Trophoblast cell (in vitro differentiated cells and primary cell): ENCODE data around the gene TGFBR1.

ENCODE experiments used
- DNase-seq, 2 donors: peaks; one replicate each; pipeline ENCODE4 v3.0.0-alpha.2; 2016
- H2AFZ ChIP-seq: 2 replicates; pipeline ENCODE4 v1.6.1; 2013; ENCODE audit warnings: low read length, moderate library complexity, mild to moderate bottlenecking; ENCODE audit not compliant: insufficient read depth, poor library complexity
- H2AK5ac ChIP-seq: 2 replicates; pipeline ENCODE4 v1.6.1; 2013; ENCODE audit warnings: mild to moderate bottlenecking, low read length
- H2BK120ac ChIP-seq: 2 replicates; pipeline ENCODE4 v1.6.1; 2013; ENCODE audit warnings: low read length, mild to moderate bottlenecking, moderate library complexity; ENCODE audit not compliant: insufficient read depth, poor library complexity
- H2BK12ac ChIP-seq: 2 replicates; pipeline ENCODE4 v1.6.1; 2013; ENCODE audit warnings: mild to moderate bottlenecking, low read length, moderate library complexity
- H2BK5ac ChIP-seq: 2 replicates; pipeline ENCODE4 v1.6.1; 2013; ENCODE audit warnings: low read length, low read depth, moderate library complexity, mild to moderate bottlenecking; ENCODE audit not compliant: poor library complexity
- H3K14ac ChIP-seq: 2 replicates; pipeline ENCODE4 v1.6.1; 2013; ENCODE audit warnings: mild to moderate bottlenecking, low read length
- H3K18ac ChIP-seq: 2 replicates; pipeline ENCODE4 v1.6.1; 2013; ENCODE audit warnings: mild to moderate bottlenecking, low read length
- H3K23ac ChIP-seq: 2 replicates; pipeline ENCODE4 v1.6.1; 2013; ENCODE audit warnings: low read length
- H3K27ac ChIP-seq: 2 replicates; pipeline ENCODE4 v1.5.1; 2013; ENCODE audit warnings: low read depth, mild to moderate bottlenecking, inconsistent platforms, low read length, moderate library complexity
- H3K27me3 ChIP-seq: 2 replicates; pipeline ENCODE4 v1.6.1; 2013; ENCODE audit warnings: inconsistent platforms, mild to moderate bottlenecking, low read length, moderate library complexity; ENCODE audit not compliant: insufficient read depth
- H3K36me3 ChIP-seq, 2 experiments: 1 replicate in 1 of 2; 2 replicates in 1 of 2; pipeline ENCODE4 v1.6.1; 2013; ENCODE audit warnings: low read length in 2 of 2, mild to moderate bottlenecking in 2 of 2, moderate library complexity in 1 of 2; ENCODE audit not compliant: insufficient read depth in 2 of 2, control insufficient read depth in 1 of 2
- H3K4ac ChIP-seq: 2 replicates; pipeline ENCODE4 v1.6.1; 2013; ENCODE audit warnings: low read depth, mild to moderate bottlenecking, low read length, moderate library complexity
- H3K4me1 ChIP-seq, 2 experiments: 1 replicate in 1 of 2; 2 replicates in 1 of 2; pipeline ENCODE4 v1.6.1; 2013; ENCODE audit warnings: low read length in 2 of 2, mild to moderate bottlenecking in 2 of 2, moderate library complexity in 1 of 2; ENCODE audit not compliant: insufficient read depth in 2 of 2, control insufficient read depth in 1 of 2
- H3K4me2 ChIP-seq: 2 replicates; pipeline ENCODE4 v1.6.1; 2013; ENCODE audit warnings: inconsistent platforms, mild to moderate bottlenecking, low read length, moderate library complexity
- H3K4me3 ChIP-seq: 2 replicates; pipeline ENCODE4 v1.5.1; 2013; ENCODE audit warnings: mild to moderate bottlenecking, low read depth, low read length, inconsistent platforms
- H3K79me1 ChIP-seq: one replicate; pipeline ENCODE4 v1.6.1; 2013; ENCODE audit warnings: low read length
- H3K79me2 ChIP-seq: 2 replicates; pipeline ENCODE4 v1.6.1; 2013; ENCODE audit warnings: low read length, mild to moderate bottlenecking; ENCODE audit not compliant: control insufficient read depth, insufficient read depth, poor library complexity
- H3K9ac ChIP-seq: 2 replicates; pipeline ENCODE4 v1.6.1; 2013; ENCODE audit warnings: mild to moderate bottlenecking, low read length
- H3K9me3 ChIP-seq: 2 replicates; pipeline ENCODE4 v1.6.1; 2013; ENCODE audit warnings: low read depth, mild to moderate bottlenecking, control low read depth, inconsistent platforms, low read length; ENCODE audit not compliant: insufficient read depth
- H4K12ac ChIP-seq: 2 replicates; pipeline ENCODE4 v1.6.1; 2013; ENCODE audit warnings: low read depth, mild to moderate bottlenecking, low read length, moderate library complexity
- H4K8ac ChIP-seq: 2 replicates; pipeline ENCODE4 v1.6.1; 2013; ENCODE audit warnings: low read depth, mild to moderate bottlenecking, low read length, moderate library complexity
- H4K91ac ChIP-seq: one replicate; pipeline ENCODE4 v1.6.1; 2013; ENCODE audit warnings: low read depth, mild to moderate bottlenecking, low read length, moderate library complexity
- WGBS: extraction: QIAGEN DNeasy Blood & Tissue Kit; methylation state at CpG from one replicate; pipeline ENCODE4 v1.1.7; 2013; ENCODE audit warnings: missing lambda C conversion rate; ENCODE audit not compliant: insufficient read length, insufficient coverage; ENCODE audit errors: extremely low coverage; 5-methylcytosine and 5-hydroxymethylcytosine counted together

The TGFBR1 gene

DNA sequence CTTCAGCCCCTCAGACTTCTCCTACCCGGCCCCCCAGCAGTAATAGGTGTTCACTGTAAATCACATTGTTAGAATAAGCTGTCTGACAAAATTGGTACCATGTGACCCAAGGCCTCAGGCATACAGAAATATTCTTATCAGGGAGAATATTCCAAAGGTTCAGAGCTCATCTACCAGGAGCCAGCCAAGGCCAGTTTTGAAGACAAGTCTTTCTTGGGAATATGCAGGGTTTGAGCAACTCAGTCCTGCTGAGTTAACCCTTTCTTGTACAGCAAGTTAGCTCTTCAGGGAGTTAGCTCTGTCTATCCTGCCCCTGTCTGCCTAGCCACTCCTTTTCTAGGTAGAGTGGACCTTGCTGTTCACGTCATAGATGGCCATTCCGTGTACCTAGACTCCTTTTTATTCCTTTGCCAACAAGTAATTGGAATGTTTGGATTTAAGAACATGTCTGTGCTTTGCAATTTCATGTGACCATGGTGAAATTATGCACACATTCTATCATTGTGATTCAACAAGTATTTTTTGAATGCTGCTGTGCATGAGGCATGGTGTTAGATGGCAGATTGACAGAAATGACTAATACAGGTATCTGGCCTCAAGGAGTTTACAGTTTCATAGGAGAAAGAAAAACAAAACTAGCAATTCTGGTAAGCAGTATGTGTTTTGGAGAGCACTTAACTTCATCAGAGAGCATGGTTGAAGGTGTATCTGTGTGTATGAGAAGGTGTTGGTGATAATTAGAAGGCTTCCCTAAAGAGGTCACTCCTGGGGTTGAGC is 22.6 kb downstream of the TGFBR1 start:
- Histone ChIP-seq H3K14ac (no peak overlapping the region), H3K23ac (no peak overlapping the region), H4K91ac (no peak overlapping the region), H3K79me2 (no peaks in the 10 kb centered on the region), H3K4me3 (no peak overlapping the region), H2BK12ac (no peak overlapping the region), H3K4me2 (no peak overlapping the region), H3K27me3 (no peaks in the 10 kb centered on the region), H2BK120ac (no peak overlapping the region), H3K27ac (no peak overlapping the region), H2AFZ (no peak overlapping the region), H3K9ac (no peak overlapping the region), H4K8ac (no peak overlapping the region), H2AK5ac (no peak overlapping the region), H3K18ac (no peak overlapping the region), H4K12ac (no peak overlapping the region), H3K9me3 (no peaks in the 10 kb centered on the region), H2BK5ac (no peak overlapping the region), H3K36me3 (peaks cover 5 to 8% of the 10 kb centered on the region in 2 experiments), H3K79me1 (no peaks in the 10 kb centered on the region), H3K4me1 (peaks cover 0 to 2% of the 10 kb centered on the region in 2 experiments), H3K4ac (no peak overlapping the region)
- no CpG with 5 or more reads among the region's 3 CpGs for WGBS
- peak; percentile 65 to 95 for DNase-seq

DNA sequence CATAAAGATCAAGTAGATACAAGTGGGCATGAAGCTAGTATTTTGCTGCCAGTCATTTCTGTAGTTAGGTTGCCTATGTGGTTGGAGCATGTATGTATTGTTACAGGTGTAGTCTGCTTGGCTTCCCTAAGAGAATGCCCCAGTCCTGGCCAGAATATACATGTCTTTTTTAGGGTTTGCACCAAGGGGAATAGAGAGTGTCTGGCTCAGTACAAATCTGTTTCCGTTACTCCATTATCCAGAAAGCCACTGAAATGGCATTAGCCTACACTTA is 23.2 kb downstream of the TGFBR1 start:
- no CpG with 5 or more reads among the region's 1 CpG for WGBS

DNA sequence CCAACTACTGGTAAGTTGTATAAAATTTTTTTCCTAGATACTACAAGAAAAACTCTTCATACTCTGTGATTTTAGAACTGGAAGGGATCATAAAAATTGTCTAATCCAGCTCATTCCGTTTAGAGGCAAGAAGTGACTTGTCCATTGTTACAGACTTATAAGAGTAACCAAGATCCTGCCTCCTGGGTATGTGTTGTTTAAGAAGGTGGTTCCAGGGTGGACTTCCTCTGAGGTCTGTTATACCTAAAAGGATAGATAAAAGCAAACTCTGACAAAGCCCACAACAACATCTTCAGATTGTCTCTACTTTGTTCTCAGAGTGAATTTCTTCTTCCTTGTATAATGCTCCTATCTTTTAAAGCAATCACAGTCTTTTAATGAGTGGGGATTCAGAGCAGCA is 24.2 kb downstream of the TGFBR1 start:
- Histone ChIP-seq H3K14ac (no peak overlapping the region), H2BK12ac (no peak overlapping the region), H3K23ac (no peak overlapping the region), H2BK5ac (no peak overlapping the region), H3K4me1 (peaks cover 0 to 2% of the 10 kb centered on the region in 2 experiments), H3K79me2 (no peaks in the 10 kb centered on the region), H2BK120ac (no peak overlapping the region), H4K8ac (no peak overlapping the region), H3K36me3 (peaks cover 5 to 8% of the 10 kb centered on the region in 2 experiments), H3K9ac (no peak overlapping the region), H3K27me3 (no peaks in the 10 kb centered on the region), H4K12ac (no peak overlapping the region), H3K4me3 (no peak overlapping the region), H3K4ac (no peak overlapping the region), H3K79me1 (no peaks in the 10 kb centered on the region), H3K18ac (no peak overlapping the region), H2AK5ac (no peak overlapping the region), H2AFZ (no peak overlapping the region), H3K9me3 (no peaks in the 10 kb centered on the region), H4K91ac (no peak overlapping the region), H3K27ac (no peak overlapping the region), H3K4me2 (no peak overlapping the region)
- no CpG with 5 or more reads among the region's 1 CpG for WGBS
- DNase-seq: no peak

More for the DNA sequence above, 23.2 kb downstream of the TGFBR1 start:
- H3K79me2 ChIP-seq: no peaks in the 10 kb centered on the region
- H4K8ac ChIP-seq: no peak overlapping the region
- H3K9ac ChIP-seq: no peak overlapping the region
- H3K4me3 ChIP-seq: no peak overlapping the region
- peaks cover 0 to 2% of the 10 kb centered on the region in 2 experiments for H3K4me1 ChIP-seq
- no peak overlapping the region for H4K91ac ChIP-seq
- H3K18ac ChIP-seq: no peak overlapping the region
- no peaks in the 10 kb centered on the region for H3K27me3 ChIP-seq
- peaks cover 5 to 8% of the 10 kb centered on the region in 2 experiments for H3K36me3 ChIP-seq
- H4K12ac ChIP-seq: no peak overlapping the region
- DNase-seq: no peak
- H3K4ac ChIP-seq: peak overlapping the region; percentile 49
- H2AFZ ChIP-seq: no peak overlapping the region
- no peak overlapping the region for H3K4me2 ChIP-seq
- no peak overlapping the region for H2AK5ac ChIP-seq
- H3K23ac ChIP-seq: no peak overlapping the region
- no peaks in the 10 kb centered on the region for H3K9me3 ChIP-seq
- no peak overlapping the region for H3K27ac ChIP-seq
- H3K79me1 ChIP-seq: no peaks in the 10 kb centered on the region
- no peak overlapping the region for H2BK5ac ChIP-seq
- H2BK12ac ChIP-seq: no peak overlapping the region
- H2BK120ac ChIP-seq: no peak overlapping the region
- no peak overlapping the region for H3K14ac ChIP-seq

DNA sequence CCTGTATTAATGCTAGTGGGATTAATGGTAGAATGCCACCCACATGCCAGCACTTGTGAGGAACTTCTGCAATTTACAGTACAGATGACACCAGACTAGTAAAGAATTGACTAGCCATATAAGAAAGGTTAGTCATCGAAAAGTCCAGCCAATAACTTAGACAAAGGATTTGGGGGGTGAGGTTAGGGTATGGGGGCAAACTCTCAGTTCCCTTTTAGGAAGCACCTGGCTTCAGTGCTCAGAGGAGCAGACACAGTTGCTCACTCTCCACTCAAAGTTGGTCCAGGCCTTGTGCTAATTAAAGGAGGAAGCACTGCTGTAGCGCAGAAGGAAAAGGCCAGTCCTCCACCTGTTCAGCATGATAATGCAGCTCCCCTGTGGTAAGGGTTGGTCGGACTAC is 25.2 kb downstream of the TGFBR1 start:
- Histone ChIP-seq H3K27me3 (no peaks in the 10 kb centered on the region), H2BK5ac (no peak overlapping the region), H3K14ac (no peak overlapping the region), H3K9me3 (no peaks in the 10 kb centered on the region), H4K8ac (no peak overlapping the region), H3K79me2 (no peaks in the 10 kb centered on the region), H3K4me3 (no peak overlapping the region), H4K91ac (no peak overlapping the region), H2AK5ac (no peak overlapping the region), H3K23ac (no peak overlapping the region), H3K79me1 (no peaks in the 10 kb centered on the region), H2BK120ac (no peak overlapping the region), H3K4ac (no peak overlapping the region), H2BK12ac (no peak overlapping the region), H3K18ac (no peak overlapping the region), H2AFZ (no peak overlapping the region), H4K12ac (no peak overlapping the region), H3K4me2 (no peak overlapping the region), H3K9ac (no peak overlapping the region), H3K36me3 (peaks cover 5 to 10% of the 10 kb centered on the region in 2 experiments), H3K27ac (no peak overlapping the region), H3K4me1 (peaks cover 0 to 2% of the 10 kb centered on the region in 2 experiments)
- DNase-seq: peak in 1 of 2 donors; percentile 25
- WGBS: no CpG with 5 or more reads among the region's 3 CpGs
